Neuronal stem cell (in vitro differentiated cells): Measurements from ENCODE around the gene HECTD3.
"Not testable (repeated sequence)": the region's sequence is repeated elsewhere in the genome, so short reads cannot be mapped to it uniquely, and the experiment has no call there.

Source experiments
- DNase-seq: peaks from one replicate; pipeline ENCODE4 v3.0.0-alpha.2; 2013; ENCODE audit warnings: low spot score
- H2AFZ ChIP-seq: one replicate; pipeline ENCODE4 v1.6.1; 2013; ENCODE audit warnings: mild to moderate bottlenecking, low read length, inconsistent platforms
- H2AK5ac ChIP-seq: 2 replicates; pipeline ENCODE4 v1.6.1; 2013; ENCODE audit warnings: low read depth, mild to moderate bottlenecking, inconsistent platforms, low read length, moderate library complexity, mixed read lengths
- H2BK120ac ChIP-seq: 2 replicates; pipeline ENCODE4 v1.6.1; 2013; ENCODE audit warnings: low read depth, mild to moderate bottlenecking, inconsistent platforms, low read length, moderate library complexity, mixed read lengths
- H2BK12ac ChIP-seq: one replicate; pipeline ENCODE4 v1.6.1; 2013; ENCODE audit warnings: low read length, inconsistent platforms
- H2BK15ac ChIP-seq: 2 replicates; pipeline ENCODE4 v1.6.1; 2013; ENCODE audit warnings: mild to moderate bottlenecking, low read length, inconsistent platforms, mixed read lengths
- H2BK5ac ChIP-seq: one replicate; pipeline ENCODE4 v1.6.1; 2013; ENCODE audit warnings: inconsistent platforms, mild to moderate bottlenecking, low read length, moderate library complexity
- H3K14ac ChIP-seq: one replicate; pipeline ENCODE4 v1.6.1; 2013; ENCODE audit warnings: low read length, inconsistent platforms
- H3K18ac ChIP-seq: 2 replicates; pipeline ENCODE4 v1.6.1; 2013; ENCODE audit warnings: low read length, inconsistent platforms
- H3K23ac ChIP-seq: 2 replicates; pipeline ENCODE4 v1.6.1; 2013; ENCODE audit warnings: low read depth, mild to moderate bottlenecking, mixed read lengths, low read length, inconsistent platforms; ENCODE audit not compliant: poor library complexity
- H3K27ac ChIP-seq: replicated peaks from 3 replicates; pipeline ENCODE4 v1.5.1; 2013; ENCODE audit warnings: low read length, inconsistent platforms
- H3K27me3 ChIP-seq, 3 experiments: 2 replicates each; pipeline ENCODE4 v1.6.1; 2013; ENCODE audit warnings: low read length in 3 of 3, mild to moderate bottlenecking in 2 of 3, inconsistent platforms in 1 of 3, low read depth in 1 of 3, mixed read lengths in 1 of 3, moderate library complexity in 1 of 3; ENCODE audit not compliant: control insufficient read depth in 3 of 3, insufficient read depth in 3 of 3
- H3K36me3 ChIP-seq, 2 donors: replicated peaks in 1 of 2; 2 replicates each; pipeline ENCODE4 v1.6.1; 2013; ENCODE audit warnings: low read length in 2 of 2; ENCODE audit not compliant: control insufficient read depth in 2 of 2, insufficient read depth in 2 of 2
- H3K4ac ChIP-seq: 2 replicates; pipeline ENCODE4 v1.6.1; 2013; ENCODE audit warnings: inconsistent platforms, mild to moderate bottlenecking, low read length, moderate library complexity
- H3K4me1 ChIP-seq, 2 donors: 1 replicate in 1 of 2; 2 replicates in 1 of 2; pipeline ENCODE4 v1.6.1; 2013; ENCODE audit warnings: low read length in 2 of 2, low read depth in 1 of 2; ENCODE audit not compliant: control insufficient read depth in 2 of 2, insufficient read depth in 1 of 2
- H3K4me2 ChIP-seq: one replicate; pipeline ENCODE4 v1.6.1; 2013; ENCODE audit warnings: mild to moderate bottlenecking, low read length, inconsistent platforms; ENCODE audit not compliant: insufficient read depth, poor library complexity, severe bottlenecking
- H3K4me3 ChIP-seq, 2 donors: 2 replicates each; pipeline ENCODE4 v1.5.1; 2013; ENCODE audit warnings: low read length in 2 of 2, mild to moderate bottlenecking in 2 of 2, inconsistent platforms in 1 of 2, moderate library complexity in 1 of 2
- H3K79me1 ChIP-seq: one replicate; pipeline ENCODE4 v1.6.1; 2013; ENCODE audit warnings: low read depth, mild to moderate bottlenecking, inconsistent platforms, low read length, moderate library complexity
- H3K9ac ChIP-seq: one replicate; pipeline ENCODE4 v1.6.1; 2013; ENCODE audit warnings: mild to moderate bottlenecking, low read depth, low read length, inconsistent platforms; ENCODE audit not compliant: poor library complexity
- H3K9me3 ChIP-seq, 2 donors: replicated peaks in 1 of 2; 2 replicates each; pipeline versions ENCODE3 to v1.6.1; 2013; ENCODE audit warnings: low read length in 2 of 2, mild to moderate bottlenecking in 2 of 2, inconsistent platforms in 1 of 2, low read depth in 1 of 2, mixed read lengths in 1 of 2, moderate library complexity in 1 of 2; ENCODE audit not compliant: control insufficient read depth in 2 of 2, insufficient read depth in 1 of 2
- H4K8ac ChIP-seq: one replicate; pipeline ENCODE4 v1.6.1; 2013; ENCODE audit warnings: low read depth, mild to moderate bottlenecking, inconsistent platforms, low read length, moderate library complexity
- H4K91ac ChIP-seq: one replicate; pipeline ENCODE4 v1.6.1; 2013; ENCODE audit warnings: low read length, low read depth, mild to moderate bottlenecking, inconsistent platforms; ENCODE audit not compliant: poor library complexity
- WGBS, 2 donors: extraction: QIAGEN DNeasy Blood & Tissue Kit; methylation state at CpG; one replicate each; pipeline ENCODE4 v1.1.7; 2013; ENCODE audit warnings: missing lambda C conversion rate in 2 of 2, mixed read lengths in 1 of 2; ENCODE audit not compliant: insufficient read length in 2 of 2, insufficient replicate concordance in 1 of 2; ENCODE audit errors: extremely low coverage in 2 of 2; 5-methylcytosine and 5-hydroxymethylcytosine counted together

The HECTD3 gene

GRCh38 chr1:45004281-45004920 is 6.7 kb downstream of the HECTD3 start:
- Histone ChIP-seq H3K9me3 (no peaks in the 10 kb centered on the region), H3K27ac (no peak overlapping the region), H3K9ac (peak overlapping the region; percentile 14), H3K18ac (no peak overlapping the region), H4K91ac (no peak overlapping the region), H3K23ac (peak overlapping the region; percentile 50), H2BK15ac (no peak overlapping the region), H4K8ac (no peak overlapping the region), H3K4me1 (no peaks in the 10 kb centered on the region), H3K4ac (no peak overlapping the region), H2AK5ac (no peak overlapping the region), H2BK12ac (no peak overlapping the region), H3K27me3 (no peaks in the 10 kb centered on the region), H3K14ac (no peak overlapping the region), H3K4me3 (peak overlapping the region in 1 of 2 donors; percentile 24), H3K4me2 (no peak overlapping the region), H2BK5ac (no peak overlapping the region), H2AFZ (no peak overlapping the region), H2BK120ac (no peak overlapping the region), H3K79me1 (no peaks in the 10 kb centered on the region), H3K36me3 (peaks cover 37 to 74% of the 10 kb centered on the region in 2 donors)
- no CpG with 5 or more reads among the region's 7 CpGs for WGBS, 2 donors
- DNase-seq, result no peak

GRCh38 chr1:45003741-45004140 is 7.4 kb downstream of the HECTD3 start:
- Histone ChIP-seq H3K9ac (no peak overlapping the region), H2BK15ac (no peak overlapping the region), H2AFZ (no peak overlapping the region), H3K4me2 (no peak overlapping the region), H2BK120ac (no peak overlapping the region), H3K14ac (no peak overlapping the region), H3K27me3 (no peaks in the 10 kb centered on the region), H3K23ac (peak overlapping the region; percentile 50), H4K91ac (no peak overlapping the region), H3K4ac (no peak overlapping the region), H3K18ac (no peak overlapping the region), H2BK5ac (no peak overlapping the region), H3K79me1 (no peaks in the 10 kb centered on the region), H3K4me3 (no peak overlapping the region), H3K9me3 (no peaks in the 10 kb centered on the region), H2BK12ac (no peak overlapping the region), H3K27ac (no peak overlapping the region), H4K8ac (no peak overlapping the region), H3K4me1 (no peaks in the 10 kb centered on the region), H2AK5ac (no peak overlapping the region), H3K36me3 (peaks cover 34 to 67% of the 10 kb centered on the region in 2 donors)
- DNase-seq, result no peak
- no CpG with 5 or more reads among the region's 14 CpGs for WGBS, 2 donors

- Histone ChIP-seq H4K91ac (no peak overlapping the region), H3K36me3 (peaks cover 34 to 59% of the 10 kb centered on the region in 2 donors)
These were observed 8.2 kb downstream of the HECTD3 start for GRCh38 chr1:45002650-45003645.

GRCh38 chr1:45001576-45001975 is 9.5 kb downstream of the HECTD3 start:
- not testable (repeated sequence) for H2BK5ac ChIP-seq, H4K91ac ChIP-seq, H2AFZ ChIP-seq, H4K8ac ChIP-seq, H3K4me3 ChIP-seq, H2BK15ac ChIP-seq, H2BK120ac ChIP-seq, H3K18ac ChIP-seq, H3K79me1 ChIP-seq, H3K9me3 ChIP-seq, H3K27ac ChIP-seq, H3K9ac ChIP-seq, H3K4me1 ChIP-seq, H3K27me3 ChIP-seq, H2AK5ac ChIP-seq, H3K23ac ChIP-seq, H3K4me2 ChIP-seq, H3K14ac ChIP-seq, H3K4ac ChIP-seq, H2BK12ac ChIP-seq, DNase-seq
- WGBS, 2 donors, result no CpG with 5 or more reads among the region's 8 CpGs
- H3K36me3 ChIP-seq, result peaks cover 26 to 46% of the 10 kb centered on the region in 2 donors

More at GRCh38 chr1:45002650-45003645, 8.2 kb downstream of the HECTD3 start:
- Histone ChIP-seq H3K27me3 (no peaks in the 10 kb centered on the region), H2AK5ac (no peak overlapping the region), H3K9ac (peak overlapping the region; percentile 64), H3K27ac (no peak overlapping the region), H3K4me2 (no peak overlapping the region), H4K8ac (no peak overlapping the region), H2BK15ac (no peak overlapping the region), H3K4ac (no peak overlapping the region), H3K4me3 (no peak overlapping the region), H2BK120ac (no peak overlapping the region), H2AFZ (no peak overlapping the region), H3K23ac (no peak overlapping the region), H3K4me1 (no peaks in the 10 kb centered on the region), H2BK5ac (no peak overlapping the region), H2BK12ac (no peak overlapping the region), H3K14ac (no peak overlapping the region), H3K9me3 (no peaks in the 10 kb centered on the region), H3K79me1 (no peaks in the 10 kb centered on the region), H3K18ac (no peak overlapping the region)
- no peak for DNase-seq
- 100% methylated on average over 1 of the region's 17 CpGs; no CpG with 5 or more reads in 1 of the 2 donors for WGBS, 2 donors
